ENCODE data around the gene NCBP2L.

Gene NCBP2L

GRCh38 chrX:107804427-107804826 lies 26.9 kb downstream of the NCBP2L start:
- ChIA-PET POLR2A (no interaction called here), CTCF (interaction anchor here (0.7 kb wide), 1 partner anchor 42 kb away, joined by 3 read pairs; no protein-coding TSS in a partner anchor)
- TF ChIP-seq ZNF426 (tag by site-specific recombination; IDR thresholded peaks at IDR 0.05), result no peak
- TF ChIP-seq ZNF707 (tag by site-specific recombination; IDR thresholded peaks at IDR 0.05), result no peak
- TF ChIP-seq GFI1B (tag by site-specific recombination; IDR thresholded peaks at IDR 0.05), result no peak
- no peak for TF ChIP-seq CTCF (tag by site-specific recombination; IDR thresholded peaks at IDR 0.05)
- TF ChIP-seq PRDM1 (tag by site-specific recombination; IDR thresholded peaks at IDR 0.05), result no peak
- TF ChIP-seq ZNF658 (tag by site-specific recombination; IDR thresholded peaks at IDR 0.05), result no peak
- no peak for TF ChIP-seq ZNF146 (tag by site-specific recombination; IDR thresholded peaks at IDR 0.05)
- no peak for TF ChIP-seq ZNF132 (tag by site-specific recombination; IDR thresholded peaks at IDR 0.05; ENCODE audit: borderline replicate concordance)
- no peak for TF ChIP-seq ZFHX2 (tag by site-specific recombination; conservative IDR thresholded peaks at IDR 0.05)
- TF ChIP-seq ZNF513 (tag by site-specific recombination; IDR thresholded peaks at IDR 0.05), result no peak
- no peak for TF ChIP-seq ZNF394 (tag by site-specific recombination; IDR thresholded peaks at IDR 0.05; ENCODE audit: borderline replicate concordance)
- no peak for TF ChIP-seq ZBTB1 (tag by site-specific recombination; IDR thresholded peaks at IDR 0.05)
- no peak for TF ChIP-seq ZNF571 (tag by site-specific recombination; IDR thresholded peaks at IDR 0.05)
- TF ChIP-seq ZSCAN5A (tag by site-specific recombination; IDR thresholded peaks at IDR 0.05), result no peak
- peaks cover 8% of the 10 kb centered on the region for H3K9me3 ChIP-seq (ENCODE audit: control insufficient read depth, insufficient read depth, low read depth, low read length)
- H3K36me3 ChIP-seq (ENCODE audit: control insufficient read depth in 2 of 2, insufficient read depth in 1 of 2, low read length in 2 of 2), result no peaks in the 10 kb centered on the region
- H3K4me1 ChIP-seq (ENCODE audit: control insufficient read depth, insufficient read depth, low read length), result no peaks in the 10 kb centered on the region
- H3K4me3 ChIP-seq (ENCODE audit: low read depth, low read length), result no peak overlapping the region
- H3K27ac ChIP-seq (ENCODE audit: extremely low read depth, low read depth, low read length), result no peak overlapping the region

DNA sequence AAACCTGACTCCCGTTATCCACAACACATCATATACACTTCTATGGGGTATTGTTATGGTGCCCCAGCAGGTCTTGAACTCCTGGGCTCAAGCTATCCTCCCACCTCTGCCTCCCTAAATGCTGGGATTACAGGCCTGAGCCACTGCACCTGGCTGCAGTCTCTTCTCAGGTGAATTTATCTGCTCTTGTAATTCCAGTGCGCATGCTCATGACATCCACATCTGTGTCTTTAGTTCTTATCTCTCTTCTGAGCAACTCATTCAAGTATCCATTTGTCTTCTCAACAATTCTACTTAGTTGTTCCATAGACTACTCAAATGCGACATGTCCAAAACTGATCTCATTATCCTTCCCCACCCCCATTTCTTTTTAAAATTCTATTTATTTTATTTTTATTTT lies 27.6 kb downstream of the NCBP2L start:
- CTCF ChIA-PET, result no interaction called here
- no peak overlapping the region for H3K4me3 ChIP-seq (ENCODE audit: low read depth, low read length)
- POLR2A ChIA-PET, result no interaction called here
- no peaks in the 10 kb centered on the region for H3K36me3 ChIP-seq (ENCODE audit: control insufficient read depth in 2 of 2, insufficient read depth in 1 of 2, low read length in 2 of 2)
- peaks cover 7% of the 10 kb centered on the region for H3K9me3 ChIP-seq (ENCODE audit: control insufficient read depth, insufficient read depth, low read depth, low read length)
- no peaks in the 10 kb centered on the region for H3K4me1 ChIP-seq (ENCODE audit: control insufficient read depth, insufficient read depth, low read length)
- no peak overlapping the region for H3K27ac ChIP-seq (ENCODE audit: extremely low read depth, low read depth, low read length)
- TF ChIP-seq, protein P1, sequence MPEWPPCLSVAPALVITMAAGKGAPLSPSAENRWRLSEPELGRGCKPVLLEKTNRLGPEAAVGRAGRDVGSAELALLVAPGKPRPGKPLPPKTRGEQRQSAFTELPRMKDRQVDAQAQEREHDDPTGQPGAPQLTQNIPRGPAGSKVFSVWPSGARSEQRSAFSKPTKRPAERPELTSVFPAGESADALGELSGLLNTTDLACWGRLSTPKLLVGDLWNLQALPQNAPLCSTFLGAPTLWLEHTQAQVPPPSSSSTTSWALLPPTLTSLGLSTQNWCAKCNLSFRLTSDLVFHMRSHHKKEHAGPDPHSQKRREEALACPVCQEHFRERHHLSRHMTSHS (tag by site-specific recombination; IDR thresholded peaks at IDR 0.05), result no peak
- TF ChIP-seq, protein P2, sequence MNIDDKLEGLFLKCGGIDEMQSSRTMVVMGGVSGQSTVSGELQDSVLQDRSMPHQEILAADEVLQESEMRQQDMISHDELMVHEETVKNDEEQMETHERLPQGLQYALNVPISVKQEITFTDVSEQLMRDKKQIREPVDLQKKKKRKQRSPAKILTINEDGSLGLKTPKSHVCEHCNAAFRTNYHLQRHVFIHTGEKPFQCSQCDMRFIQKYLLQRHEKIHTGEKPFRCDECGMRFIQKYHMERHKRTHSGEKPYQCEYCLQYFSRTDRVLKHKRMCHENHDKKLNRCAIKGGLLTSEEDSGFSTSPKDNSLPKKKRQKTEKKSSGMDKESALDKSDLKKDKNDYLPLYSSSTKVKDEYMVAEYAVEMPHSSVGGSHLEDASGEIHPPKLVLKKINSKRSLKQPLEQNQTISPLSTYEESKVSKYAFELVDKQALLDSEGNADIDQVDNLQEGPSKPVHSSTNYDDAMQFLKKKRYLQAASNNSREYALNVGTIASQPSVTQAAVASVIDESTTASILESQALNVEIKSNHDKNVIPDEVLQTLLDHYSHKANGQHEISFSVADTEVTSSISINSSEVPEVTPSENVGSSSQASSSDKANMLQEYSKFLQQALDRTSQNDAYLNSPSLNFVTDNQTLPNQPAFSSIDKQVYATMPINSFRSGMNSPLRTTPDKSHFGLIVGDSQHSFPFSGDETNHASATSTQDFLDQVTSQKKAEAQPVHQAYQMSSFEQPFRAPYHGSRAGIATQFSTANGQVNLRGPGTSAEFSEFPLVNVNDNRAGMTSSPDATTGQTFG (tag by site-specific recombination; IDR thresholded peaks at IDR 0.05; ENCODE audit: borderline replicate concordance), result no peak
- TF ChIP-seq ZNF416 (tag by site-specific recombination; IDR thresholded peaks at IDR 0.05) (no peak), GLI4 (tag by site-specific recombination; IDR thresholded peaks at IDR 0.05) (no peak), ZNF624 (tag by site-specific recombination; IDR thresholded peaks at IDR 0.05) (no peak), ZNF580 (tag by site-specific recombination; IDR thresholded peaks at IDR 0.05) (no peak), ZNF777 (tag by site-specific recombination; IDR thresholded peaks at IDR 0.05; ENCODE audit: borderline replicate concordance) (no peak), KLF10 (tag by site-specific recombination; IDR thresholded peaks at IDR 0.05) (no peak), ZBTB21 (tag by site-specific recombination; IDR thresholded peaks at IDR 0.05) (no peak), ZNF670 (tag by site-specific recombination; IDR thresholded peaks at IDR 0.05; ENCODE audit: low read depth) (no peak), ZNF324 (tag by site-specific recombination; IDR thresholded peaks at IDR 0.05) (no peak)
- TF ChIP-seq, protein P3, sequence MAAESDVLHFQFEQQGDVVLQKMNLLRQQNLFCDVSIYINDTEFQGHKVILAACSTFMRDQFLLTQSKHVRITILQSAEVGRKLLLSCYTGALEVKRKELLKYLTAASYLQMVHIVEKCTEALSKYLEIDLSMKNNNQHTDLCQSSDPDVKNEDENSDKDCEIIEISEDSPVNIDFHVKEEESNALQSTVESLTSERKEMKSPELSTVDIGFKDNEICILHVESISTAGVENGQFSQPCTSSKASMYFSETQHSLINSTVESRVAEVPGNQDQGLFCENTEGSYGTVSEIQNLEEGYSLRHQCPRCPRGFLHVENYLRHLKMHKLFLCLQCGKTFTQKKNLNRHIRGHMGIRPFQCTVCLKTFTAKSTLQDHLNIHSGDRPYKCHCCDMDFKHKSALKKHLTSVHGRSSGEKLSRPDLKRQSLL (tag by site-specific recombination; IDR thresholded peaks at IDR 0.05), result no peak
